Stimulated activated CD8-positive, alpha-beta memory T cell treated with anti-CD3 and anti-CD28 coated beads, Interleukin-15, amount 100 ng/mL, for 24 hours (primary cell): Measurements from ENCODE around the gene THYN1.

ENCODE experiments used
- DNase-seq: peaks from one replicate; pipeline ENCODE4 v3.0.0-alpha.2; 2020; ENCODE audit warnings: low read depth

THYN1 gene

GRCh38 chr11:134248910-134249480, 4.2 kb downstream of the THYN1 start:
- no peak for DNase-seq

- no peak for DNase-seq
Observed at GRCh38 chr11:134246678-134247077, 6.5 kb downstream of the THYN1 start.

DNA sequence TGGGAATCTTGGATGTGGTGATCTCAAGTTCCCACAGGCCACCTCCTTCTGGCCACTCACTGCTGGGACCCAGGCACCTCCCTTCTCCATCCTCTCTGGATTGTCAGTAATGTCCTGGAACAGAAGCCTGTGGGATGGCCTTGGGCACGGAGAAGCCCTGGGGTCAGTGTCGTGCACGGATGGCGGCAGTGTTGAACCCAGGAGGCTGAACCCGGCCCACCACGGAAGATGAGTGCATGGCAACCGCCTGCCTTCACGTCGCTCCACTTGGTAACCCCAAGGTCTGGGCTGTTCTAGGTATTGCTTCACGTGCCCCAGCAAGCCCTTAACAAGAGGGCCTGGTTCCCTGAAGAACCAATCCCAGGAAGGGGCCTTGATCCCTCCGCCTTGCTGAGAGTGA, 7.1 kb downstream of the THYN1 start:
- no peak for DNase-seq

DNA sequence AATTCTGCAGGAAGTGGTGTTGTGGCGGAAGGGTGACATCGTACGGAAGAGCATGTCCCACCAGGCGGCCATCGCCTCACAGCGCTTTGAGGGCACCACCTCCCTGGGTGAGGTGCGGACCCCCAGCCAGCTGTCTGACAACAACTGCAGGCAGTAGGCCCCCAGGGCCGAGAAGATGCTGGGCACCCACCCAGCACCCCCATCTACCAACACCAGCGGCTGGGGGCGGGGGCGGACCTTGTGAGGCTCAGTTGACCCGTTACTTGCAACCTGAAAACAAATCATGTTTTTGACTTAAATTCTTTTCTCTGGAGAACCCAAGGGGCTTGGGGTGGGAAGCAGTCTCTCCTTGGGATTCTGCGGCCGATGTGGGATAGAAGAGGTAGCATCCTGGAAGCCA, 7.7 kb downstream of the THYN1 start:
- no peak for DNase-seq

- DNase-seq, result no peak
Observed at GRCh38 chr11:134244593-134244992, 8.6 kb downstream of the THYN1 start.

DNA sequence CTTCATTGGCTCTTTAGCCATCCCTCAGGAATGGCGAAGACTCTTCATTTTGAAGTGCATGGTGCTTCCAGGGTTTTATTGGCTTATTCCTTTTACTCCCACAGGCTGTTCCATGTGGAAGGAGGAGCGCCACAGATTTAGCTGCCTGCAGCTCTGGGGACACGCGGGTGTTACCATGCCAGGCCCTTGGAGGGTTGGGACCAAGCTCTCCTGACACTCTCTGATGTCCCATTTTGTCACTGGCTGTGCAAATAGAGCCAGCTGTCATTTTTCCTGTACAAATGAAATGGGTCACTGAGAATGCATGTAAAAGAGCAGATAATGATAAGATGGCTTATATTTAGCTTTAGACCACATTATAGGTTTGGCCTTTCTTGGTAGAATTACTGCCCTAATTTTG, 9.2 kb downstream of the THYN1 start:
- no peak for DNase-seq

GRCh38 chr11:134242376-134242775, 10.8 kb downstream of the THYN1 start:
- no peak for DNase-seq

DNA sequence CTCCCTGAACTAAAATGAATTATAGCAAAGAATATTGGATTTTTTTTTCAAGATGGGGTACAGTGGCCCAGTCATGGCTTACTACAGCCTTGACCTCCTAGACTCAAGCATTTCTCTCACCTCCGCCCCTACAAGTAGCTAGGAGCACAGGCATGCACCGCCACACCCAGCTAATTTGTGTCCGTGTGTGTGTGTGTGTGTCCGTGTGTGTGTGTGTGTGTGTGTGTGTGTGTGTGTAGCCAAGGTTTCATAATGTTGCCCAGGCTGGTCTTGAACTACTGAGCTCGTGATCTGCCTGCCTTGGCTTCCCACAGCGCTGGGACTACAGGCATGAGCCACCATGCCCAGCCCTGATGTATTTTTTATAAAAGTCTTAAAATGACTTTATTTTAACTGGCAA, 12.6 kb downstream of the THYN1 start:
- DNase-seq, result no peak

- no peak for DNase-seq
Observed at GRCh38 chr11:134238956-134239355, 14.2 kb downstream of the THYN1 start.

DNA sequence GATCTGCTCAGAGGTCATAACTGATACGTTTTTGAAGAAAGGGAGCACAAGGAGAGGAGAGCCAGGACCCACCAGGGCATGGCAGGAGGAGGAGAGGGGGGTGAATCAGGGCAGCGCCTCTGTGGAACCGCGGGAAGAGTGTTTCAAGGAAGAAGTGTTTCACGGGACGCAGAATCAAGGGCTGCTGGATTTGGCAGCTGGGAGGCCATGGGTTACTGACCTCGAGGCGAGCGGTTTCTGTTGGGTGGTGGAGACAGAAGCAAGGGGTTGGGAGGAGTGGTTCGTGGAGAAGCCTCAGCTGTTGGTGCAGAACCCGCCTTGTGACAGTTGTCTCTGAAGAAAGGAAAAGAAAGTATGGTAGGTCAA, 15.6 kb downstream of the THYN1 start:
- DNase-seq, result no peak

GRCh38 chr11:134236834-134237556, 16.2 kb downstream of the THYN1 start:
- no peak for DNase-seq

GRCh38 chr11:134235399-134235798, 17.8 kb downstream of the THYN1 start:
- no peak for DNase-seq

GRCh38 chr11:134233729-134234179, 19.4 kb downstream of the THYN1 start:
- DNase-seq, result no peak

- no peak for DNase-seq
Observed at GRCh38 chr11:134231958-134232659, 21.0 kb downstream of the THYN1 start.

- DNase-seq, result no peak
Observed at GRCh38 chr11:134230339-134230738, 22.8 kb downstream of the THYN1 start.

DNA sequence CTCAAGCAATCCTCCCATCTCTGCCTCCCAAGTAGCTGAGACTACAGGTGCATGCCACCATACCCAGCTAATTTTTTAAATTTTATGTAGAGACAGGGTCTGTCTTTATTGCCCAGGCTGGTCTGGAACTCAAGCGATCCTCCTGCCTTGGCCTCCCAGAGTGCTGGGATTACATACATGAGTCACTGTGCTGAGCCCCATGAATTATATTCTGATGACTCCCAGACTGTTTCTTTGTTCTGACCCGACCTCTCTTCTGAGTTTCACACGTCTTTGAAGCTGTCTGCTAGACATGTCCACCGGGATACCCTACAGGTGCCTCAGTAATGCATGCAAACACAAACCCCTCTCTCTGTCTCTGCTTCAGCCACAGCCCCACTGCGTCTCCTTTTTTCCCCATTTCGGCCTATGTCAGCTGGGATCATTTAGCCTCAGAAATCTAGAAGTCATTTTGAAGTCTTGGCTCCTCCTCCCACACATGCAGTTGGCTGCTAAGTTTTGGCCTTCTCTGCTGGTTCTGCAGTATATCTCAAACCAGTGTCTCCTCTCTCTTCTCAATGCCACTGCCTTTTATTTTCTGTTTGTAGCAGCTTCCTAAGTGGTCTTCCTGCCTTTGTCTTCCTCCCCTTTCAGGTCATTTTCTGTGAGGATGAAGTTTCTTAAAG, 23.9 kb downstream of the THYN1 start:
- no peak for DNase-seq

DNA sequence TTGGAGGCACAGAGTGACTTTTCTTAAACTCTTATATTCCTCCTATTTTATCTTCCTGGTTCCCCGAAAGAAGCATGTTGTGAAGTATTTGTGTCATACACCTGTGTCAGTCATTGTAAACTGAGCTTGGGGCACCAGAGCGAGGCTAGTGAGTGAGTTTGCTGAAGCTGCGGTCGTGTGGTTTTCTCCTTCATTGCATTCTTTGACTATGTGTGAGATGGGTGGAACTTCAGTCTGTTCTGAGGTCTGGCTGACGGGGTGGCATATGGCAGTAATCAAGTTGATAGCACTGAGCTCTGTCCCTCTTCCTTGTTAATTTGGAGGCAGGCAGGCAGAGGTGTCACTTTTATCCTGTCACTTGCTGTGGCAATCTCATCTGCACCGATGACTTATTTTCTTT, 24.5 kb downstream of the THYN1 start:
- DNase-seq, result no peak

DNA sequence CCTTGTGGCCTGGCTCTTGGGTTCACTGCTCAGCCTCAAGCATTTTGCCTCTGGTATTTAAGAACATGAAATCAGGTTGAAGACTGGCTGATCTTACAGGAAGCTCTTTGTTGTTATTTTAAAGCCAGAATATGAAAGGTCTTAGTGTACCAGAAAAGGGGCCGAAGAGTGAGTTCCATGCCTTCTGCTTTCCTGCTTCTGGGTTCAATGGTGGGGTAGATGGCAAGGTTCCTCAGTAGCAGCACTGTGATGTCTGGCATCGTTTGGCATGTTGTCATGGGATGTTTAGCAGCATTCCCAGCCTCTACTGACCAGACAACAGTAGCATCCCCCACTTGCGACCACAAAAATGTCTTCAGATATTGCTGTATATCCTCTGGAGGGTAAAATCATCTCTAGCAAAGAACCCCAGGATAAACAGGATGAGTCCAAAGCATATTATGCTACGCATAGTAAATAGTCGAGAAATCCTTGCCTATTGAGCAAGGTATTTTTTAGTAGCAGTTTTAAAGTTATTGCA, 26.3 kb downstream of the THYN1 start:
- no peak for DNase-seq

DNA sequence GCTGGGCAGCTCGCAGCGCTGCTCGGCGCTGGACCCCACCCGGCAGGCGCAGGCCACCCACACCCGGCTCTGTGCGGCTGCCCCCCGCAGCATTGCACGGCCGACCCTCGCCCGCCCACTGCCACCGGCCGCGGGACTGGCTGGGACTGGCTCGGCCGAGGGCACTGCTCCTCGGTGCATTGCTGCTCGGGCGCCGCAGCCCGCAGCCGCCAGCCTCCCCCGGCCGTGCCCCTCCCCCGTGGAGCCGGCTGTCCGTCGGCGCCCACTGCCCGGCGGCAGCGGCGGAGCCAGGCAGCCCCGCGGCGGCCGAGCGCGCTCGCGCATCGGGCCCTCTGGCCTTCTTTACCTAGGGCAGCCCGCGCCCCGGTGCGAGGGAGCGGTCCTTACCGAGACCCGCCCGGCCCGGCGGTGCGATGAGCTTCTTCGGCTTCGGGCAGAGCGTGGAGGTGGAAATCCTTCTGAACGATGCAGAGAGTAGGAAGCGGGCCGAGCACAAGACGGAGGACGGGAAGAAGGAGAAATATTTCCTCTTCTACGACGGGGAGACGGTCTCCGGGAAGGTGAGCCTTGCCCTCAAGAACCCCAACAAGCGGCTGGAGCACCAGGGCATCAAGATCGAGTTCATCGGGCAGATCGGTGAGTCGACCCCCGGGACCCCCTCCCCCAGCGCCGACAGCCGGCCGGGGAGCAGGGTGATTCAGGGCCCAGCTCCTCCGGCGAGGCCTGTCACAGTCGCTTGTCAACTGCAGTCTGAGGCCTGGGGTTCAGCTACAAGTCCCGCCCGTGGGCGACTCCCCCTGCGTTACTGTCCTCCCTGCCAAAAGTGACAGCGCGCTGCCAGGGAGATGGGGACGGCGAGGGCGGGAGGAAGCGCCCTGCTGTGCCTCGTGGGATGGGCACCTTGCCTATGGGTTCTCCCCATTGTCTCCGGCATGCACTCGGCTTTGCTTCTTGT, 28.2 kb downstream of the THYN1 start:
- DNase-seq, result peak; percentile 36

DNA sequence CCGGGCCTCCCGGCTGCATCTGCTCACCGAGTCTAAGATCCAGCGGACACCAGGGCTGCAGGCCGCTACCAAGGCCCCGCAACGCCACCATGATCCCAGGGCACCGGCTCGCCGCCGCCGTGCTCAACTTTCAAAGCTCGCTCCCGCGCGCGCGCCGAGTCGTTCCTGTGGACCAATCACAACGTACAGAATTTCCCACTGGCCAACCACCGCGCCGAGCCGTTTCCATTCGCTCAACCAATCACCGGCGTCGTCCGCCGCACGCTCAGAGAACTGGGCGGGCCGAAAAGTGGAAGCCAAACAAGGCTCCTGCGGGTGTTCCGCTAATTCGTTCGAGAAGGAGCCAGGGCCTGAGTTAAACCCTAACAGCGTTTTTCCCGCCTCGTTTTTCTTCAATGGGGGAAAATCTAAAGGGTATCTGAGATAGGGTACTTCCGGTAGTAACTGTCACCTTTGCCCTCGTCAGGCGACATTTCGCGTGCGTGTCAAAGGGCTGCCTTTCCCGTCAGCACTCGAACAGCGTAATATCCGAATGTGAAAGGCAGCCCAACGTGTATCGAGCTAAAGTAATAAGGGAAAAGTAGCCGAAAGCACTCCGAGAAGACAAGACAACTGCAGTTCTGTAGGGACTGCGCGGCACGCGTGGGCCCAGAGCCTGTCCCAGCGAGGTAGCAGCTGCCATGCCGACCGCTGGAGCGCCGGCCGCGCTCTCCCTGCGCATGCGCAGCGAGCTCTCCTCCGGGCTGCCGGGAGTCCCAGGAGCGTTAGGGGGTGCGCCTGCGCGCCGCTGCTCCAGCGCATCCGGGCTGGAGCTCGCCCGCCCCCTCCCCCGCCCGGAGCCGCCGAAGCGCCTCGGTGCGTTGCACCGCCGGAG, 29.1 kb downstream of the THYN1 start, which contains the start of the genes NCAPD3 and VPS26B:
NCAPD3 (minus strand) TSS at position 132 of the 874 bp plus-strand sequence; CDS start at position 91, 41 bp downstream.
VPS26B (plus strand) TSS at position 836 of the 874 bp plus-strand sequence. CDS start 452 bp downstream, outside the sequence.
- DNase-seq, result peak; percentile 89
